Mesenchymal stem cell (in vitro differentiated cells and primary cell): ENCODE data around the gene POLR2M.

Experiments
- DNase-seq: peaks from one replicate; pipeline ENCODE4 v3.0.0-alpha.2; 2013
- H2AFZ ChIP-seq: one replicate; pipeline ENCODE4 v1.6.1; 2013; ENCODE audit warnings: low read depth, mild to moderate bottlenecking, control low read depth, inconsistent platforms, low read length, moderate library complexity
- H2AK5ac ChIP-seq: 2 replicates; pipeline ENCODE4 v1.6.1; 2013; ENCODE audit warnings: low read length, moderate library complexity, mild to moderate bottlenecking, inconsistent platforms; ENCODE audit not compliant: severe bottlenecking
- H2BK120ac ChIP-seq: one replicate; pipeline ENCODE4 v1.6.1; 2013; ENCODE audit warnings: low read depth, mild to moderate bottlenecking, inconsistent platforms, low read length, moderate library complexity
- H2BK12ac ChIP-seq, 2 experiments: one replicate each; pipeline ENCODE4 v1.6.1; 2013; ENCODE audit warnings: inconsistent platforms in 2 of 2, low read length in 2 of 2, mild to moderate bottlenecking in 2 of 2, moderate library complexity in 2 of 2, control low read depth in 1 of 2
- H2BK15ac ChIP-seq: one replicate; pipeline ENCODE4 v1.6.1; 2013; ENCODE audit warnings: mild to moderate bottlenecking, low read depth, inconsistent platforms; ENCODE audit not compliant: poor library complexity, severe bottlenecking
- H2BK5ac ChIP-seq: 2 replicates; pipeline ENCODE4 v1.6.1; 2013; ENCODE audit warnings: low read depth, mild to moderate bottlenecking, low read length, control low read depth, inconsistent platforms; ENCODE audit not compliant: poor library complexity, severe bottlenecking
- H3K14ac ChIP-seq, 2 experiments: one replicate each; pipeline ENCODE4 v1.6.1; 2013; ENCODE audit warnings: inconsistent platforms in 2 of 2, low read length in 2 of 2, control low read depth in 1 of 2, mild to moderate bottlenecking in 1 of 2, moderate library complexity in 1 of 2
- H3K18ac ChIP-seq, 2 experiments: one replicate each; pipeline ENCODE4 v1.6.1; 2013; ENCODE audit warnings: inconsistent platforms in 2 of 2, low read length in 2 of 2, control low read depth in 1 of 2, low read depth in 1 of 2, mild to moderate bottlenecking in 1 of 2
- H3K23ac ChIP-seq, 2 experiments: one replicate each; pipeline ENCODE4 v1.6.1; 2013; ENCODE audit warnings: inconsistent platforms in 2 of 2, low read length in 2 of 2, mild to moderate bottlenecking in 2 of 2, moderate library complexity in 2 of 2, control low read depth in 1 of 2
- H3K27ac ChIP-seq: 2 replicates; pipeline ENCODE4 v1.5.1; 2013; ENCODE audit warnings: mild to moderate bottlenecking, moderate library complexity, low read length, control low read depth, inconsistent platforms; ENCODE audit not compliant: poor library complexity, severe bottlenecking
- H3K27me3 ChIP-seq, 2 experiments: 2 replicates each; pipeline versions ENCODE4 v1.6.1 to v1.7.0; 2013; ENCODE audit warnings: low read length in 2 of 2, mild to moderate bottlenecking in 2 of 2, moderate library complexity in 2 of 2, control low read depth in 1 of 2, inconsistent platforms in 1 of 2; ENCODE audit not compliant: control insufficient read depth in 1 of 2, insufficient read depth in 1 of 2
- H3K36me3 ChIP-seq, 2 experiments: 2 replicates each; pipeline versions ENCODE4 v1.6.1 to v1.7.0; 2013; ENCODE audit warnings: low read length in 2 of 2, control low read depth in 1 of 2, inconsistent platforms in 1 of 2, low read depth in 1 of 2, mild to moderate bottlenecking in 1 of 2; ENCODE audit not compliant: insufficient read depth in 2 of 2, control insufficient read depth in 1 of 2
- H3K4ac ChIP-seq, 2 experiments: one replicate each; pipeline ENCODE4 v1.6.1; 2013; ENCODE audit warnings: inconsistent platforms in 2 of 2, low read length in 2 of 2, mild to moderate bottlenecking in 2 of 2, moderate library complexity in 2 of 2, control low read depth in 1 of 2, low read depth in 1 of 2
- H3K4me1 ChIP-seq: 2 replicates; pipeline ENCODE4 v1.6.1; 2013; ENCODE audit warnings: low read depth, low read length, control low read depth; ENCODE audit not compliant: control insufficient read depth, insufficient read depth
- H3K4me2 ChIP-seq: 2 replicates; pipeline ENCODE4 v1.6.1; 2013; ENCODE audit warnings: low read length, mild to moderate bottlenecking, inconsistent platforms; ENCODE audit not compliant: poor library complexity, severe bottlenecking
- H3K4me3 ChIP-seq, 2 experiments: 2 replicates each; pipeline versions ENCODE4 v1.5.1 to v1.7.0; 2013; ENCODE audit warnings: low read length in 2 of 2, mild to moderate bottlenecking in 2 of 2, control low read depth in 1 of 2, low read depth in 1 of 2; ENCODE audit not compliant: insufficient read depth in 1 of 2
- H3K79me1 ChIP-seq: replicated peaks from 2 replicates; pipeline ENCODE4 v1.6.1; 2013; ENCODE audit warnings: mild to moderate bottlenecking, control low read depth, low read length, inconsistent platforms; ENCODE audit not compliant: poor library complexity, severe bottlenecking
- H3K9ac ChIP-seq: 2 replicates; pipeline ENCODE4 v1.7.0; 2013; ENCODE audit warnings: mild to moderate bottlenecking, low read length, moderate library complexity
- H3K9me3 ChIP-seq: 2 replicates; pipeline ENCODE4 v1.7.0; 2013; ENCODE audit warnings: mild to moderate bottlenecking, low read length; ENCODE audit not compliant: control insufficient read depth
- H4K8ac ChIP-seq: one replicate; pipeline ENCODE4 v1.6.1; 2013; ENCODE audit warnings: inconsistent platforms, mild to moderate bottlenecking, low read length, moderate library complexity
- H4K91ac ChIP-seq: one replicate; pipeline ENCODE4 v1.6.1; 2013; ENCODE audit warnings: mild to moderate bottlenecking, low read length, inconsistent platforms
- WGBS: methylation state at CpG from one replicate; pipeline ENCODE4 v1.1.7; 2013; ENCODE audit warnings: mixed read lengths; 5-methylcytosine and 5-hydroxymethylcytosine counted together

Gene POLR2M

GRCh38 chr15:57663262-57663661 lies 43.3 kb upstream of the POLR2M start:
- no peak for DNase-seq
- no peak overlapping the region for H3K4ac ChIP-seq
- no peaks in the 10 kb centered on the region for H3K27me3 ChIP-seq
- no peak overlapping the region for H2BK12ac ChIP-seq
- no peak overlapping the region for H3K14ac ChIP-seq
- no peak overlapping the region for H2AK5ac ChIP-seq
- H3K18ac ChIP-seq = no peak overlapping the region
- no peak overlapping the region for H3K4me2 ChIP-seq
- H3K36me3 ChIP-seq = no peaks in the 10 kb centered on the region
- no peaks in the 10 kb centered on the region for H3K79me1 ChIP-seq
- no peaks in the 10 kb centered on the region for H3K9me3 ChIP-seq
- no peak overlapping the region for H3K27ac ChIP-seq
- no peak overlapping the region for H3K23ac ChIP-seq
- no peak overlapping the region for H4K91ac ChIP-seq
- H2BK15ac ChIP-seq = no peak overlapping the region
- H4K8ac ChIP-seq = no peak overlapping the region
- H3K4me1 ChIP-seq = peaks cover 5% of the 10 kb centered on the region
- no peak overlapping the region for H2AFZ ChIP-seq
- H3K4me3 ChIP-seq = no peak overlapping the region
- H2BK120ac ChIP-seq = no peak overlapping the region
- H2BK5ac ChIP-seq = no peak overlapping the region
- WGBS = 85% methylated on average over 2 of the region's 2 CpGs
- no peak overlapping the region for H3K9ac ChIP-seq

- Histone ChIP-seq H2BK5ac (no peak overlapping the region), H2BK120ac (no peak overlapping the region), H3K4me2 (no peak overlapping the region), H3K27ac (no peak overlapping the region), H4K8ac (no peak overlapping the region), H2BK15ac (no peak overlapping the region), H3K79me1 (no peaks in the 10 kb centered on the region), H3K9ac (no peak overlapping the region), H4K91ac (no peak overlapping the region), H3K4me1 (peaks cover 7% of the 10 kb centered on the region), H3K36me3 (no peaks in the 10 kb centered on the region), H3K23ac (no peak overlapping the region), H3K9me3 (no peaks in the 10 kb centered on the region), H3K4me3 (no peak overlapping the region), H2AK5ac (no peak overlapping the region), H2AFZ (no peak overlapping the region), H3K27me3 (no peaks in the 10 kb centered on the region), H2BK12ac (no peak overlapping the region), H3K14ac (no peak overlapping the region), H3K18ac (no peak overlapping the region), H3K4ac (no peak overlapping the region)
- no peak for DNase-seq
- WGBS = 95% methylated on average over 2 of the region's 2 CpGs
Observed at GRCh38 chr15:57665194-57665593, 41.3 kb upstream of the POLR2M start.

DNA sequence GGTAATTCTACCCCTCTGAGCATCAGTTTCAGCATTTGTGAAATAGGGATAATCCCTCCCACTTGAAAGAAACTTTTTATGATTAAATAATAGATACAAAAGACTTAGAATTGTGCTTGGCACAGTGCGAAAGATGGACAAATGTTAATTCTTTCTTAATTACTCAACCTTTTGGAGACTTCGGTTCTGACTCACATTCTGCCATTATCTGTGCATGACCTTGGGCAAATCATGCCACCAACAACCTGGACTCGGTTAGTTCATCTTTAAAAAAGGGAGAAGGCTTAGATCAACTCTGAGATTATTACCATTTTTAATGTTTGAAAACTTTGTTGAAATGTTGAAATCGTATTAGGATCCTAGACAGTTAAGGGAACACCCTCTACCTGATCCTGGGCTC lies 40.6 kb upstream of the POLR2M start:
- Histone ChIP-seq H4K8ac (no peak overlapping the region), H3K14ac (no peak overlapping the region), H3K4me2 (no peak overlapping the region), H4K91ac (no peak overlapping the region), H3K18ac (no peak overlapping the region), H2BK12ac (no peak overlapping the region), H2AK5ac (no peak overlapping the region), H3K9ac (no peak overlapping the region), H2AFZ (no peak overlapping the region), H3K27me3 (no peaks in the 10 kb centered on the region), H3K79me1 (no peaks in the 10 kb centered on the region), H3K36me3 (no peaks in the 10 kb centered on the region), H2BK15ac (no peak overlapping the region), H3K23ac (no peak overlapping the region), H3K27ac (no peak overlapping the region), H3K4me1 (peaks cover 7% of the 10 kb centered on the region), H2BK5ac (no peak overlapping the region), H3K4ac (no peak overlapping the region), H3K4me3 (no peak overlapping the region), H3K9me3 (no peaks in the 10 kb centered on the region), H2BK120ac (no peak overlapping the region)
- no peak for DNase-seq
- WGBS = 86% methylated on average over 2 of the region's 4 CpGs

- peak overlapping the region; percentile 57 for H3K4me2 ChIP-seq
Observed at GRCh38 chr15:57667171-57667849, 39.2 kb upstream of the POLR2M start.

More at GRCh38 chr15:57667171-57667849, 39.2 kb upstream of the POLR2M start:
- H4K91ac ChIP-seq = no peak overlapping the region
- H3K36me3 ChIP-seq = no peaks in the 10 kb centered on the region
- H2BK12ac ChIP-seq = no peak overlapping the region
- no peak overlapping the region for H3K23ac ChIP-seq
- peaks cover 7% of the 10 kb centered on the region for H3K4me1 ChIP-seq
- peak overlapping the region in 1 of 2 experiments; percentile 49 for H3K18ac ChIP-seq
- H3K9ac ChIP-seq = peak overlapping the region; percentile 39
- H2BK5ac ChIP-seq = no peak overlapping the region
- no peak overlapping the region for H4K8ac ChIP-seq
- peak overlapping the region; percentile 80 for H2AFZ ChIP-seq
- H2BK120ac ChIP-seq = no peak overlapping the region
- H3K27ac ChIP-seq = peak overlapping the region; percentile 90
- no peak overlapping the region for H2BK15ac ChIP-seq
- H3K27me3 ChIP-seq = no peaks in the 10 kb centered on the region
- H3K79me1 ChIP-seq = no peaks in the 10 kb centered on the region
- WGBS = 26% methylated on average over 7 of the region's 10 CpGs
- no peak overlapping the region for H3K14ac ChIP-seq
- DNase-seq = peak; percentile 70
- H3K4ac ChIP-seq = no peak overlapping the region
- no peaks in the 10 kb centered on the region for H3K9me3 ChIP-seq
- peak overlapping the region in 1 of 2 experiments; percentile 46 for H3K4me3 ChIP-seq
- H2AK5ac ChIP-seq = no peak overlapping the region
